Stimulated activated naive CD8-positive, alpha-beta T cell treated with anti-CD3 and anti-CD28 coated beads, Interleukin-15, Interleukin-2, amounts not matched to agents 100 U/mL and 50 U/mL, for 24 hours (primary cell): ENCODE results near the gene ALAS1.
"Not testable (repeated sequence)": the region's sequence is repeated elsewhere in the genome, so short reads cannot be mapped to it uniquely, and the experiment has no call there.

ENCODE experiments used
- ATAC-seq: fragments of 150-1000 bp; cut with Tn5 transposase; one replicate; pipeline ENCODE4 v1.10.0; 2021
- DNase-seq: peaks from one replicate; pipeline ENCODE4 v3.0.0; 2021

The ALAS1 gene

DNA sequence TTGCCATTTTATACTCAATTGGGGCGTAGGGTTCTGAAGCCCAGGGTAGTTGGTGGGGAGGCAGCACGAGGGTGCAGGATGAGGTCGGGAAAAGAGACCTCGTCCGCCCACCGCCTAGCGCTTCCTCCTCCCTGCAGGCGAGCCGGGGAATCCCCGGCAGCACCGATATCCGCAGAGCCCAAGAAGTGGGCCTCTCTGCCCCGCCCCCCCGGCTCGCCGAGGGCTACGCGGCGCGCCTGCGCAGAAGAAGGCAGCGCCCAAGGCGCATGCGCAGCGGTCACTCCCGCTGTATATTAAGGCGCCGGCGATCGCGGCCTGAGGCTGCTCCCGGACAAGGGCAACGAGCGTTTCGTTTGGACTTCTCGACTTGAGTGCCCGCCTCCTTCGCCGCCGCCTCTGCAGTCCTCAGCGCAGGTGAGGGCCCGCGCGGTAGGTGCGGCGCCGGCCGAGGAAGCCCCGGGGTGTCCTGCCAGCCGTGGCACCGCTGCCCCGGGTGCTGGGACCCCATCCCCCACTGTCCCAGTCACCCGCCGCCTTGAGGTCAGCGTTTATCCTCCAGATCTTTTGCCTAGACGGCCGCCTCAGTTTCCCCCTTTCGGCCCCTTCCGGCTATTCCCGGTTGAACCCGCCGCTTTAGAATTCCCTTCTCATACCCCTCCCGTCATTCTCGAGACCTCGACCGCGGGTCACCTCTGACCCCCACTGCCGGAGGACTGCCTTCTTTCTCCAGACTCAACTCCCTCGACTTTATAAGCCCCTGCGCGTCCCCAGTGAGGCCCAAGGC lies at the start of gene ALAS1:
TSS of gene ALAS1 (plus strand) at position 319 of the 784 bp plus-strand sequence. CDS start 1,082 bp downstream, outside the sequence.
- ATAC-seq (peak; percentile 94), DNase-seq (peak; percentile 97)

DNA sequence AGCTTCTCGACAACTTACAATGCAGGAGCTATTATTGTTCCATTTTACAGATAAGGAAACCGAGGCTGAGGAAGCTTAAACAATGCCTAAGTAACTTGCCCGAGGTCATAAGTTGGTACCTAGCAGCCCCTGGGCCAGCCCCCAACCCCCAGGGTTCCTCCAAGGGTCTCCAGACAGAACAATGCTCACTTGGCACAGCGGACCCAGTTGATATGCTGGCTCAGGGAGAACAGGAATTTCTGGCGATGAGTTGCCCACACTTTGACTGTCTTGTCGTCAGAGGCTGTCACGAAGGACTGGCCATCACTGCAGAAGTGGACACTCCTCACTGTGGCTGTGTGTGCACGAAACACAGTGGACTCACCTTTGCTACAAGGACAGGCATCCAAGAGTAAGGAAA lies 48.9 kb upstream of the ALAS1 start:
- DNase-seq = no peak
- ATAC-seq = no peak

DNA sequence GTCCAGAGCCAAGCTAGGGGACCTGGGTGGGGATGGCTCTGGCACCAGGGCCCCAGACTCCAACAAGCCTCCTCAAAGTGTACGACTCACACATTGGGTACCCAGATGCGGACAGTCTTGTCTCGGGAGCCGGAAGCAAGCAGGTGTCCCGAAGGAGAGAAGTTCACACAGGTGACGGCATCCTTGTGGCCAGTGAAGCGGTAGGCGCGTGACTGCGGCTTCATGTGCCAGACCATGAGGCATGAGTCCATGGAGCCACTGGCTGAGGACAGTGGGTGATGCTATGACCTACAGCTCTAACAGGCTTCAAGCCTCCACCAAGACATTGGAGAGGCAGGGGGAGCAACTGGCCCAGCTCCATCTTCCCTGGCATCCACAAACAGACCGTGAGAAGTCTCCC lies 48.2 kb upstream of the ALAS1 start:
- ATAC-seq (no peak), DNase-seq (no peak)

DNA sequence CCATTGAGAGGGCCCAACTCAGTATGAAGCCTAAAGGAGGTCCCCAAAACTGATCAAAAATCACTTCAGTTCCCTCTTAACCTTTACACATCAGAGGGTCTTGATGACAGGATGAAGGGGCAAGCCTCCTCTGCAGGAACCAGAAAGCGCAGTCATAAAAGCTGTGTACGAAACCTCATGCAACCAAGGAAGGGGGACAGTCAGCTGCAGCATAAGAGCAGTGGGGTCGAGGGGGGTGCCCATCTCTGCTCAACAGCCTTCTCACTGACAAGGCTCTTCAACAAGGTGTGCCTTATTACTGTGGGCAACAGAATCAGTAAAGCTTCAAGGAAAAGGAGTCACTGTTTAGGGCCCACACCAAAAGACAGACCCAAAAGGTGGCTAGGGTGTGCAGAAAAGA lies 47.6 kb upstream of the ALAS1 start:
- ATAC-seq = no peak
- DNase-seq = no peak

DNA sequence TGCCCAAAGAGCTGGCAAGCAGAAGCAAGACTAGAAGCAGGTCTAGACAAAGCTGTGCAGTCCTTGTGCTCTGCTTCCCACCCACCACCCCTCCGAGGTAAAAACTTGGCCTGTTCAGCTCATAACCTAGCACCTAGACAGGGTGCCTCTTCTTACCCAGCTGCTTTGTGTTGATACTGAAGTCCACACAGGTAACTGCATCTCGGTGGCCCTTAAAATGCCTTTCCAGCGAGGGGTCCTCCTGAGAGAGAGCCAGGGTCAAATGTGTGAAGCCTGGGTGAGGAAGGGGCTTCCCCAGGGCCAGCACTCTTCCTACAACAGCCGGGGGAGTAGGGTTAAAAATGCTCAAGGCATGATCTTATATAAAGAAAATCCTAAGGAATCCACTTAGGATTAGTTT lies 47.1 kb upstream of the ALAS1 start:
- ATAC-seq (no peak), DNase-seq (no peak)

DNA sequence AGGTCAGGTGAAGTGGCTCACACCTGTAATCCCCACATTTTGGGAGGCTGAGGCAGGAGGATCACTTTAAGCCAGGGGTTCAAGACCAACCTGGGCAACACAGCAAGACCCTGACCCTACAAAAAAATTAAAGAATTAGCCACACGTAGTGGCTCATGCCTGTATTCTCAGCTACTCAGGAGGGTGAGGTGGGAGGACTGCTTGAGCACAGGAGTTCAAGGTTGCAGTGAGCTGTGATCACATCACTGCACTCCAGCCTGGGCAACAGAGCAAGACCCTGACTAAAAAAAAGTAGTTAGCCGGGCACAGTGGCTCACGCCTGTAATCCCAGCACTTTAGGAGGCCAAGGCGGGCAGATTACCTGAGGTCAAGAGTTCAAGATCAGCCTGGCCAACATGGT lies 46.0 kb upstream of the ALAS1 start:
- not testable (repeated sequence) for DNase-seq

DNA sequence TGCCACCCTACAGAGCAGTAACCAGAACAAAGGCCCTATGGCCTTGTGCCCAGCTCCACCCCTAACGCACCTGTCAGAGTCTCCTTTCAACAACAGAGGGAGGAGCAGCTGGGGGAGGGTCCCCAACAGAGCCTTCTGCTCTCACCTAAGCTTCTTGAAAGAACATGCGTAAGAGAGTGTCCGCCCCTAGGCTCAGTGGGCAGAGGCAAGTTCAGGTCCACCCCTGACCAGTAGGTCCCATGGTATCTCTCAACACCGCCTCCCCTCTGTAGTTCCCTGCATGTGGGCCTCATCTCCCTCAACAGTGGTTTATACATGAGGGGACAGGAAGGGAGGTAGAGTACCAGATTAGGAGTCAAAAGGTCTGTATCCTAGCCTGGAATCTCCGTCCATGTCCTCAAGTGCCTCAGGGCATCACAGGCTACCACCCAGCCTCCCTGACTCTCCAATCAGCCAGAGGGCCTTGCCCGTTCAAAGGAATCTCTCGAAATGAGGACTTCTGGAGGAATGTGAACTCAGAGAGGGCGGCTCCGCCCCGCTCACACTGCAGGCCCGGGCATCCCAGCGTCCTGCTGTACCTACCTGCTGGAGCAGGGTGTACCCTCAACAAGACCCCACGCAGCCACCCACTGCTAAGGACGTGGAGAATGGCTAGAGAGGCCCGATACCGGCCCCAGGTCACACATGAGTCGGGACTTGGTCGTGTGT lies 44.4 kb upstream of the ALAS1 start:
- ATAC-seq = peak; percentile 2
- DNase-seq = peak; percentile 20

More for the DNA sequence above, 46.0 kb upstream of the ALAS1 start:
- not testable (repeated sequence) for ATAC-seq

DNA sequence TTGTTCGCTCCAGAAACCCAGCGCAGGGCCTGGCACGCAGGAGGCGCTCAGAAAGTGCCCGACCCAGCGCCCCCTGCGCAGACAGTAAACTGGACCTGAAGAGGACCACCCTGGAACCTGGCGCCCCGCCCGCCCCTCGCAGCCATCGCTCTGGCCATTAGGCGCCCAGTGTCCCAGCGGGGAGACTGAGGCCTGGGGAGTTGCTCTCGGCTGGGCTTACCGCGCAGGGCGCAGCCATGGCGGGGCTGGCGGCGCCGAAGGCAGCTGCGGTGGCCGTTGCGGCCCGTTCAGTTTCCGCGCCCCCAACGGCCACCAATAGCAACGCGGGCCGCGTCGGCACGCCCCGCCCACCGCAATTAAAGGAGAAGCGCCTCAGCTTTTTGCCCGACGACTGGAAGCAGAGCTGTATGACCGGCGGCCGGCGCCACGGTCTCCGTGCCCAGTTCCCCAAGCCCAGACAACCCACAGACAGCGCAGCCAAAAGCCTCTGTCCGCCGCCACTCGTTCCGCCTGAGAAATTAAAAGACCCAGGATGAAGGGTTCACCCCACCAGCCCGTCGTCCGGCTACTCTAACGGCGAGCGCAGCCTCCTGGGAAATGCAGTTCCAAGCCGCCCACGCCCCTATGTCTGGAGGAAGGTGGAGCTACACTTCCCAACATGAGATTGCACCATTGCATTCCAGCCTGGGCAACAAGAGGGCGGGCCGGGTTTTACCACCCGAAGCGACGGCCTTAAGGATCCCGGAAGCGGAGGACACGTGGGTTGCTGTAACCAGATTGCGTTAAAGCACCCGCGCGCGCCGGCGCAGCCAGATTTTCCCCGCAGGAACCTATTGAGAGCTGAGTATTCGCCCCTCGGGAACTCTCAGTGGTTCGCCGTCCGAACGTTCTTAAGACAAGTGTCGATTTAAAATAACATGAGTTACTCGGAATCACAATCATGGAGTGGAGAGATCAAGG lies 43.5 kb upstream of the ALAS1 start, which contains the start of gene POC1A:
TSS of gene POC1A (minus strand) at position 289 of the 960 bp plus-strand sequence. CDS start at position 238, 51 bp downstream.
- ATAC-seq (peak; percentile 91), DNase-seq (peak; percentile 89)

DNA sequence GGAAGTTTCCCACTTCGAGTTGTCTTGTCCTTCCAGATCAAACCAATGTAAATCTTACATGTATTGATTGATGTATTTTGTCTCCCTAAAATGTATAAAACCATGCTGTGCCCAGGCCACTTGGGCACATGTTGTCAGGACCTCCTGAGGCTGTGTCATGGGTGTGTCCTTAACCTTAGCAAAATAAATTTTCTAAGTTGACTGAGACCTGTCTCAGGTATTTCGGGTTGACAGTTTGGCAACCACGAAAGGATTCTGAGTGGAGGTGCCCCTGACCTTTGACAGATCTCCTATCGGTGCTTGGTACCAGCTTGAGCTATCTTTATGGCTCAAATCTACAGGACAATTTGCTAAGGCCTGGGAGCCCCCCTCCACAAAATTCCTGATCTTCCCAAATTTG lies 42.0 kb upstream of the ALAS1 start:
- ATAC-seq (no peak), DNase-seq (no peak)

DNA sequence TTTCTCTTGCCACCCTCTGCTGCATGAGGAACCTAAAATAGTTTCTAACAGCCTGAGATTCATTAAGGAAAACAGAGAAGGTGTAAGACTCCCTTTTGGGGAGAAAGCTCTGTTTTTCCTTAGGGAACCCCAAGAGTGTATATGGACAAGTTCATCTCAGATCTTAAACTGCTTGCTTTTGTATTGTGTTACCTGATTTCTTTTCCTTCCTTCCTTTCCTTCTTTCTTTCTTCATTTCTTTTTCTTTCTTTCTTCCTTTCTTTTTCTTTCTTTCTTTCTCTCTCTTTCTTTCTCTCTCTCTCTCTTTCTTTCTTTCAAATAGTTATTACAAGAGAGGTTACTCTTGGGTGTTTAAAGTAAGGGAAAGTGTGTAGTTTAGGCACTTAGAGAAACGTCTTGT lies 38.5 kb upstream of the ALAS1 start:
- no peak for DNase-seq
- ATAC-seq = no peak

DNA sequence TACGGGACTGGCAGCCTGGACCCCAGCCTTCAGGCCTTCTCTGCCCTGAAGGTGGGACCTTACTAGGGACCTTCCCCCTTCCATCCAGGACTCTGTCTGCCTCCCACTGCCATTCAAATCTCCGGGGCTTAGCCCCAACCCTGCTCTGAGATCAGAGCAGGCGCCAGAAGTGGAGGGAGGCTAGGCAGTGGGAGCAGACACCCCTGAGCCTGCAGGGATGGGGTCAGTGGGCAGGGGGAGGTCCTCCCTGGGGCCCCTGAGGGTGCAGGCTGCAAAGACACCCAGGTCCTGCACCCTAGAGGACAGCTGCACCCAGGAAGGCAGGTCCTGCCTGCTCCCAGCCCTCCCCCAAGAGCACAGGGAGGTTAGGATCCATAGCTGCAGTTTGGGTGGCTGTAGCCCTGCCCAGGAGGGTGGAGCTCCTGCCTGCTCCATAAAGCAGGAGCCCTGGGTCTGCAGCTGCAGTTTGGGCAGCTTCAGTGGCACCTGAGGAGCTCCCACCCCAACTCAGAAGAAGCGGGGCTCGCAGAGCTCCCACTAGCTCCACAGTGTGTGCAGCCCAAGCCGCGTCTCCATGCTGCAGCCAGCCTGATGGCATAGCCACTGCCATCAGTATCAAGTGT lies 35.6 kb upstream of the ALAS1 start:
- ATAC-seq (no peak), DNase-seq (no peak)

DNA sequence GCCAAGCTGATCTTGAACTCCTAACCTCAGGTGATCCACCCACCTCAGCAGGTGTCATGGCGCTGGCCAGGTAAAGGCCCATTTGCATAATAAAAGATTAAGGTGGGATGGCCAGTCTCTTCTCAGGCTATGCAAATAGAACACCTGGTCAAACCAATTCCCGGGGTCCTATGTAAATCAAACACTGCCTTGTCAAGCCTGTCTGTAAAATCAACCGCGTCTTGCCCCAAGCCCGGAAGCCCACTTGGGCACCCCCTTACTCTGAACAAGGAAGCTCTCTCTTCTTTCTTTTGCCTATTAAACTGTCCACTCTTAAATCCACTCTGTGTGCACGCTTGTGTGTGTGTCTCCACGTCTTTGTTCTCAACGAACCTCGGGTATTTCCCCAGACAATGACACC lies 30.7 kb upstream of the ALAS1 start:
- DNase-seq (no peak), ATAC-seq (no peak)

DNA sequence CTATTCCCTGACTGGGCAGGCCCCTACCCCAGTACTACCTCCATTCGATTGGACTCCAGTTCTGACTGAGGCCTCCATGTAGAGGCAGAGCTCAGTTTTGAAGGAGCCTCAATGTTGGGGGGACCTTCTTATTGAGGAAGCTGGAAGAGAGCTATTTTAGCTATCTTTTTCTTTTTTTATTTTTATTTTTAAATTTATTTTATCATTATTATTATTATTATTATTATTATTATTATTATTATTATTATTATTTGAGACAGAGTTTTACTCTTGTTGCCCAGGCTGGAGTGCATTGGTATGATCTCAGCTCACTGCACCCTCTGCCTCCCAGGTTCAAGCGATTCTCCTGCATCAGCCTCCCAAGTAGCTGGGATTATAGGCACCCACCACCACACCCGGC lies 27.7 kb upstream of the ALAS1 start:
- not testable (repeated sequence) for ATAC-seq, DNase-seq

DNA sequence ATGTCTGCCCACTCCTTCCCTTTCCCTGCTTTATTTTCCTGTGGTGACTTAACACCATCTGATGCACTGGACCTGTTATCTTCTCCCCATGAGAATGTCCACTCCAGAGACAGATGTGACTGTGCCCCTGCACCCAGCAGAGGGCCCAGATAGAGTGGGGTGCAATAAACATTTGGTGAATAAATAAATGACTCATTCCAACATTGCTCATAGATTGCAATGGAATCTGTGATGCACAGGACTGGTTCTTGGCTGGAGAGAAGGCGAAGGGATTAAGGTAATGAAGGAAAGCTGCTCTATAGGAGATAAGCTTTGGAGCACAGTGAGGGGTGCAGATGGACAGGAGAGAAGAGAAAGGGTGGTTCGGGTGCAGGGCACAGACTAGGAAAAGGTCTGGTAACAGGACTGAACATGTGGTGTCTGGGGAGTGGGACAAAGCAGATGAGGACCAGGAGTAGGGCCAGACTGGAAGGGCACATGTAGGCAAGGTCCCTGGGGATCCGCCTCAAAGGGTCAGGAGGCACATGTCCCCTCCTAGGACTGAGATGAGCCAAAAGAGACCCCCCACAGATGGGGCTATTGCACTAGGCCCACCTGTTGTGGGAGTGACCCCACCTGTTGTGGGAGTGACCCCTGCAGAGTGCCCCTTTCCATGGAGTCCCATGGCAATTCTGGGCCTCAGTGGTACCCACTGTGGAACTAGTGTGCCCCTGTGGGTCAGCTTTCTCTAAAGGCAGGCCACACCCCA lies 26.3 kb upstream of the ALAS1 start:
- DNase-seq = no peak
- ATAC-seq = peak; percentile 17

DNA sequence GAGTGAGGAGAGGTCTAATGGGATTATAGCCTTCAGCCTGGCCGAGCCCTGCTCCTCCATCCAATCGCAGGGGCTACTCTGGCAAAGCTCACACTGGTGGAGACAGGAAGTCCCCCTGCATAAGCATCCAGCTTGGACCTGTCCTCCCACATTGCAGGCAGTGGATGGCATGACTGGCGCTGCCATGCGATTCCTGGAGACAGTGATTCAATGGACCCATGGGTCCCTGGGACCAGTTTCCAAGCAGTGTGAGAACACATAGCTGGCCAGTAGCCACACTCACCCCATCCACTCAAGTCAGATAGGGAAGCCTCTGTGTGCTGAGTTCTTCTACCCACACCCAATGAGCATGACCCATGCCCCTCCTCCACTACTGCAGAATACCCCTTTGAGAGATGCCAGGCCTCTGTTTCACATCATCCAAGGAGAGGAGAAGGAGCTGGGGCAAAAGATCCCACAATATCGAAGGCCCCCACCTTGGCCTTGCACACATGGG lies 25.6 kb upstream of the ALAS1 start:
- DNase-seq (no peak), ATAC-seq (no peak)

DNA sequence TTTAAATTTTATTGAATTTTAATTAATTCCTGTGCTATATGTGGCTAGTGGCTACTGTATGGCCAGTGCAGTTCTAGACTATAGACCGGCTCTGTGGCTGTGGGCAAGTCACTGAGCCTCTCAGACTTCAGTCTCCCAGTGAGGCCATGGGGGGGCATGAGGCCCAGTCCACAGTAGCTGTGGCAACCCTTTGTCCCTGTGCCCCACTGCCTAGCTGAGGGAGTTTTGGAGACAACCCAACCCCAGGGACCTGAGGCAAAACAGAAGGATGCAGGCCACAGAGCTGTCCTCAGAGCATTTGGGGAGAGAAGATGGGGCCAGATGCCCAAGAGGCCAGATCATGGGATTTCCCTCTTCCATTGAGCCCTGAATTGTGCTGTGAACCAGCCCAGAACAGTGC lies 24.9 kb upstream of the ALAS1 start:
- no peak for DNase-seq
- no peak for ATAC-seq

DNA sequence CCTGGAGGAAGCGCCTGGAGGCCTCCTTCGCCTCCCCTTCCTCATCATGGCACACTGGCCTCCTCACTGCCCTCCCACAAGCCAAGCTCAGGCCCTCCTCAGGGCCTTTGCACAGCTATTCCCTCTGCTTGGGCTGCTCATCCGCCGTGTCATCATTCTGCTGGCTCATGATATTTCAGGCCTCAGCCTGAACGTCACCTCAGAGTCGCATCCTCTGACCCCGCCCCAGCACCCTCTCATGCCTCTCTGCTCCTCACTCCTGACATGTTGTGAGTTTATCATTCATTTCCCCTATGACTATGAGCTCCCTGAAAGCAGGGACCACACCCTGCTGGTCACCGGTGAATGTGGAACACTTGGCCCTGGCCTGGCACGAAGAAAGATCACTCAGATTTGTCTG lies 23.1 kb upstream of the ALAS1 start:
- ATAC-seq (no peak), DNase-seq (no peak)

DNA sequence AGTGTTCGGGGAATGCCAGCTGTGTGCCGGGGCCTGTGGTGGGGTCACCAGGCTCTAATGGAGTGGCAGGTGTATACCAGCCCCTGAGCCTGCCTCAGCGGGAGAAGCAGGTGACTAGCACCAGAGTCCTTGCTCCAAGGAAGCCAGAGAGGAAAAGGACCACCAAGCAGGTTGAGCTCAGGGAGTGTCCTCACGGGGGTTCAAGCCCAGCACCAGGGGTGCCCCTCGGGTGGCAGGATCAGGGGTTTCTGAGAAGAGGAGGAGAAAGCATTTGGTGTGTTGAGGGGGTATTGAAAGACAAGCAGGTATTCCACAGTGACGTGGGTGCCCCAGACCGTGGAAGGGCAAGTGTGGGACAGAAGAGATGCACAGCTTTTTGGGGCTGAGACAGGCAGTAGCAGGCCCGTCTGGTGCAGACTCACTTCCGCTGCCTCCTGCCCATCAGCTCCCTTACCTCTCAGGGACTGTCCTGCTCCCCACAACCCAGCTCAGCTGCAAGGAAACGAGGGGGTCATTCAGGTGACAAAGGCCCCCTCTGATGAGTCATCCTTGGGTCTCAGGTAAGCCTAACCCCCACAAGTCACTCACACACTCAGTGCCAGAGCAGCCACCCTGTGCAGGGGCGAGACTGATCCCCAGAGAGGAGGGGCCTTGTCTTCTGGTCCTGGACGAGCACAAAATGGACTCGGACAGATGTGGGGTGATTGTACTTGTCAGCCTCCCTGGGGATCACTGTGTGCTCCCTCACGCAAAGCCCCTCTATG lies 22.4 kb upstream of the ALAS1 start:
- no peak for ATAC-seq
- DNase-seq = no peak

DNA sequence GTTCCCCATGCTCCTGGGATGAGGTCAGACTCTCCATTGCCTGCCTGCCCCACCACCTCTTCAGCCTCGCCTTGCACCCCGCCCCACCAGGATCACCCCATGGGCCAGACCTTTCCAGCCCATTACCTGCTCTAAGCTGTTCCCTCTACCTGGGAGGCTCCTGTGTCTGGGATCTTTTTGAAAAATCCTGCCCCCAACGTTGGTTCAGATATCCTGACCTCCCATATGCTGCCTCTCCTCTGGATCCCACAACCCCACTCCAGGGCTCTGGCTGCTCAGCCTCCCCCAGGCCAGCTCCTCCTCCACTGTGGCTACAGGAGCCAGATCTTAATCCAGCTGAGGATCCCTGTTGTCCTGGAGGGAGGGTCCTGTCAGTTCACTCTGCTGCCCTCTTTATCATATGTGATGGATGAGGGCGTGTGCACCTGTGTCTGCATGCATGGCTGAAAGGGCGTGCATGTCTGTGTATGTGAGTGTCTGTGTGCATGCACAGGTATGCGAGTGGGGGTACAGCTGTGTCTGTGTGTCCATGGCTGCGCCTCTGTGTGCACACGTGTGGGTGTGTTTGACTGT lies 21.7 kb upstream of the ALAS1 start:
- no peak for DNase-seq
- no peak for ATAC-seq
